Fibroblast of lung (primary cell): ENCODE results near the gene MYBPC1. TPM values are rescaled to one million over a fixed set of nuclear protein-coding genes. Genes with fewer than 3 reads are reported as not detected.

ENCODE experiments used
- DNase-seq, 2 donors: peaks; one replicate each; pipeline versions ENCODE4 v3.0.0 to v3.0.0-alpha.2; 2010; ENCODE audit warnings: low read depth in 2 of 2
- H2AFZ ChIP-seq: 2 replicates; pipeline ENCODE4 v1.5.1; 2012; ENCODE audit warnings: low read length, control low read depth, inconsistent platforms
- H3K27ac ChIP-seq: 2 replicates; pipeline ENCODE4 v1.5.1; 2011; ENCODE audit warnings: low read length, control low read depth; ENCODE audit not compliant: insufficient read depth
- H3K27me3 ChIP-seq: 2 replicates; pipeline ENCODE4 v1.5.1; 2011; ENCODE audit warnings: mild to moderate bottlenecking, low read length; ENCODE audit not compliant: control insufficient read depth, insufficient read depth
- H3K36me3 ChIP-seq: 2 replicates; pipeline ENCODE4 v1.5.1; 2011; ENCODE audit warnings: low read length; ENCODE audit not compliant: control insufficient read depth, insufficient read depth
- H3K4me1 ChIP-seq: 2 replicates; pipeline ENCODE4 v1.5.1; 2011; ENCODE audit warnings: low read length; ENCODE audit not compliant: control insufficient read depth, insufficient read depth; ENCODE audit errors: extremely low read depth
- H3K4me2 ChIP-seq: 2 replicates; pipeline ENCODE4 v1.5.1; 2011; ENCODE audit warnings: low read length, control low read depth; ENCODE audit not compliant: insufficient read depth; ENCODE audit errors: extremely low read depth
- H3K4me3 ChIP-seq, 4 experiments: fragments of 200-600 bp in 1 of 4; sonication (generic) in 1 of 4; replicated peaks in 1 of 4; 2 replicates each; pipeline ENCODE4 v1.5.1; 2011 to 2016; ENCODE audit warnings: low read length in 4 of 4, low read depth in 3 of 4, mild to moderate bottlenecking in 3 of 4, control low read depth in 2 of 4, inconsistent platforms in 1 of 4, mixed read lengths in 1 of 4; ENCODE audit not compliant: insufficient read depth in 1 of 4; ENCODE audit errors: control extremely low read depth in 1 of 4
- H3K79me2 ChIP-seq: 2 replicates; pipeline ENCODE4 v1.5.1; 2012; ENCODE audit warnings: mild to moderate bottlenecking, low read length, inconsistent platforms; ENCODE audit not compliant: control insufficient read depth, insufficient read depth
- H3K9ac ChIP-seq: 2 replicates; pipeline ENCODE4 v1.5.1; 2011; ENCODE audit warnings: mild to moderate bottlenecking, low read length, control low read depth; ENCODE audit not compliant: insufficient read depth
- H3K9me3 ChIP-seq: 2 replicates; pipeline ENCODE4 v1.5.1; 2012; ENCODE audit warnings: low read depth, low read length; ENCODE audit not compliant: control insufficient read depth, insufficient read depth
- H4K20me1 ChIP-seq: 2 replicates; pipeline ENCODE4 v1.5.1; 2011; ENCODE audit warnings: low read length; ENCODE audit not compliant: control insufficient read depth, insufficient read depth; ENCODE audit errors: extremely low read depth
- EZH2 ChIP-seq: IDR thresholded peaks from 2 replicates; pipeline ENCODE4 v1.5.1; 2012; ENCODE audit warnings: low read length, control low read depth, mild to moderate bottlenecking; ENCODE audit errors: missing control alignments
- polyA plus RNA-seq, 2 donors: library from polyadenylated mRNA; depleted of rRNA in 1 of 2; stranded (reverse) in 1 of 2; unstranded in 1 of 2; fragments of >200 nt; gene quantifications; 2 replicates each; pipeline ENCODE4 v1.2.1, GENCODE V29; 2011 to 2012; ENCODE audit warnings: missing spikeins in 1 of 2
- total RNA-seq: library from RNA; depleted of rRNA; stranded (reverse); fragments of >200 nt; gene quantifications from 2 replicates; pipeline ENCODE4 v1.2.1, GENCODE V29; 2014
- TF ChIP-seq, protein P1 (sequence below), 2 donors: IDR thresholded peaks in 1 of 2; conservative IDR thresholded peaks in 1 of 2; 1 replicate in 1 of 2; 2 replicates in 1 of 2; pipeline ENCODE4 v1.5.1; 2011 to 2012; ENCODE audit warnings: low read length in 2 of 2, control low read depth in 1 of 2, inconsistent platforms in 1 of 2, low read depth in 1 of 2, mild to moderate bottlenecking in 1 of 2

The MYBPC1 gene
- total and polyA plus RNA-seq, 2 donors (not counting 1 experiment from before 2014, with no cell fraction given), result not detected

DNA sequence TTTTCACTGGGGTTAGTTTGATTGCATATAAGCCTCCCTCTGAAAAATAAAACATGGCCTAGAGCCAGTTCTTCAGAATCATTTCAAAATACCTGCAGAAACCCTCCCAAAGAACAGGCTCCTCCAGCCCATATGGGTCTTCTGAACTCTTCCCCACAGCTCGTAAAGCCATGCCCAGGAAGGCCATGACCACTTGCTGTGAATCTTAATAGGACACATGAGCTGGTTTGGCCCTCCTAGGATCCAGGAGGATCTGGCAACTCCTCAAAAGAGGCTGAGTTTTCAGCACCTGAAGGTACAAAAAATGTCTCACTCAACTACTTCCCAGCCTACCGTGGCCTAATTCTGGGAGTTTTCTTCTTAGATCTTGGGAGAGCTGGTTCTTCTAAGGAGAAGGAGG is 2.4 kb downstream of the MYBPC1 start:
- Histone ChIP-seq H3K27ac (no peak overlapping the region), H3K9ac (no peak overlapping the region), H3K4me1 (no peaks in the 10 kb centered on the region), H3K27me3 (no peaks in the 10 kb centered on the region), H3K4me3 (no peak overlapping the region), H3K36me3 (no peaks in the 10 kb centered on the region), H2AFZ (no peak overlapping the region), H3K4me2 (no peak overlapping the region), H3K79me2 (no peaks in the 10 kb centered on the region), H4K20me1 (no peaks in the 10 kb centered on the region), H3K9me3 (no peaks in the 10 kb centered on the region)
- TF ChIP-seq, protein P1, sequence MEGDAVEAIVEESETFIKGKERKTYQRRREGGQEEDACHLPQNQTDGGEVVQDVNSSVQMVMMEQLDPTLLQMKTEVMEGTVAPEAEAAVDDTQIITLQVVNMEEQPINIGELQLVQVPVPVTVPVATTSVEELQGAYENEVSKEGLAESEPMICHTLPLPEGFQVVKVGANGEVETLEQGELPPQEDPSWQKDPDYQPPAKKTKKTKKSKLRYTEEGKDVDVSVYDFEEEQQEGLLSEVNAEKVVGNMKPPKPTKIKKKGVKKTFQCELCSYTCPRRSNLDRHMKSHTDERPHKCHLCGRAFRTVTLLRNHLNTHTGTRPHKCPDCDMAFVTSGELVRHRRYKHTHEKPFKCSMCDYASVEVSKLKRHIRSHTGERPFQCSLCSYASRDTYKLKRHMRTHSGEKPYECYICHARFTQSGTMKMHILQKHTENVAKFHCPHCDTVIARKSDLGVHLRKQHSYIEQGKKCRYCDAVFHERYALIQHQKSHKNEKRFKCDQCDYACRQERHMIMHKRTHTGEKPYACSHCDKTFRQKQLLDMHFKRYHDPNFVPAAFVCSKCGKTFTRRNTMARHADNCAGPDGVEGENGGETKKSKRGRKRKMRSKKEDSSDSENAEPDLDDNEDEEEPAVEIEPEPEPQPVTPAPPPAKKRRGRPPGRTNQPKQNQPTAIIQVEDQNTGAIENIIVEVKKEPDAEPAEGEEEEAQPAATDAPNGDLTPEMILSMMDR (conservative IDR thresholded peaks at IDR 0.05 in 1 of 2, IDR thresholded peaks at IDR 0.05 in 1 of 2; ENCODE audit: low read depth in 1 of 2, low read length in 2 of 2), result no peak
- no peak for TF ChIP-seq EZH2
- no peak for DNase-seq

DNA sequence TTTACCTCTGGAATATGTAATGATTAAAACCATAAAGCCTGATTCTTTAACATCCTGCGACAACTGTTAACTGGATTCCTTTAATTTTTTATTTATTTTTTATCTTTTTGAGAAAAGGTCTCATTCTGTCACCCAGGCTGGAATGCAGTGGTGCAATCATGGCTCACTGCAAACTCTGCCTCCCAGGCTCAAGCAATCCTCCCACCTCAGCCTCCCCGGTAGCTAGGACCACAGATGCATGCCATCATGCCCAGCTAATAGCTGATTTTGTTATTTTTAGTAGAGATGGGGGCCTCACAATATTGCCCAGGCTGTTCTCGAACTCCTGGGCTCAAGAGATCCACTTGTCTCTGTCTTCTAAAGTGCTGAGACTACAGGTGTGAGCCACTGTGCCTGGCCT is 3.7 kb downstream of the MYBPC1 start:
- no peak overlapping the region for H3K4me3 ChIP-seq
- no peak overlapping the region for H2AFZ ChIP-seq
- H3K36me3 ChIP-seq, result no peaks in the 10 kb centered on the region
- no peak overlapping the region for H3K27ac ChIP-seq
- no peak overlapping the region for H3K4me2 ChIP-seq
- DNase-seq, result no peak
- H4K20me1 ChIP-seq, result no peaks in the 10 kb centered on the region
- TF ChIP-seq EZH2, result no peak
- TF ChIP-seq, protein P1 (conservative IDR thresholded peaks at IDR 0.05 in 1 of 2, IDR thresholded peaks at IDR 0.05 in 1 of 2; ENCODE audit: low read depth in 1 of 2, low read length in 2 of 2), result no peak
- no peak overlapping the region for H3K9ac ChIP-seq
- no peaks in the 10 kb centered on the region for H3K79me2 ChIP-seq
- H3K27me3 ChIP-seq, result no peaks in the 10 kb centered on the region
- H3K4me1 ChIP-seq, result no peaks in the 10 kb centered on the region
- H3K9me3 ChIP-seq, result no peaks in the 10 kb centered on the region

DNA sequence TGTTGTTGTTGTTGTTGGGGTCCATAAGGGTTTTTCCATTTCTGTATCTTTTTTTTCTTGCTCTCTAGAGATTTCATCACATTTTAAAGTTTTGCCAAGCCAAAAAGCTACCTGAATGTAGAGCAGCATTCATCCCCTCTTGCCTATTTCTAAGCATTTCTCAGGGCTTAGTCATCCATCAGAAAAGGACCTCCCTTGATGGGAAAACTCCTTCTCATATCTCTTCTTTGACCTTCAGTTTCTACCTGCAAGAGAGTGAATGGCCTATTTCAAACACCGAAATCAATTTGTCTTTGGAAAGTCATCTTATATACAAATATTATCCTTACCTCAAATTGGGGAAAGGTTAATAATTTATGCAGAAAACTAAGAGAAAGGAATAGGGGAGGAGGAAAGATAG is 4.5 kb downstream of the MYBPC1 start:
- Histone ChIP-seq H3K9me3 (no peaks in the 10 kb centered on the region), H2AFZ (no peak overlapping the region), H4K20me1 (no peaks in the 10 kb centered on the region), H3K4me3 (no peak overlapping the region), H3K27me3 (no peaks in the 10 kb centered on the region), H3K27ac (no peak overlapping the region), H3K36me3 (no peaks in the 10 kb centered on the region), H3K4me2 (no peak overlapping the region), H3K4me1 (no peaks in the 10 kb centered on the region), H3K79me2 (no peaks in the 10 kb centered on the region), H3K9ac (no peak overlapping the region)
- DNase-seq, result no peak
- no peak for TF ChIP-seq EZH2
- TF ChIP-seq, protein P1 (conservative IDR thresholded peaks at IDR 0.05 in 1 of 2, IDR thresholded peaks at IDR 0.05 in 1 of 2; ENCODE audit: low read depth in 1 of 2, low read length in 2 of 2), result no peak
